ENCODE data around the gene IGSF9. TPM values are rescaled to one million over a fixed set of nuclear protein-coding genes. Genes with fewer than 3 reads are reported as not detected.

IGSF9 gene
- total RNA-seq, 1 experiment from 2014 or later = not detected

DNA sequence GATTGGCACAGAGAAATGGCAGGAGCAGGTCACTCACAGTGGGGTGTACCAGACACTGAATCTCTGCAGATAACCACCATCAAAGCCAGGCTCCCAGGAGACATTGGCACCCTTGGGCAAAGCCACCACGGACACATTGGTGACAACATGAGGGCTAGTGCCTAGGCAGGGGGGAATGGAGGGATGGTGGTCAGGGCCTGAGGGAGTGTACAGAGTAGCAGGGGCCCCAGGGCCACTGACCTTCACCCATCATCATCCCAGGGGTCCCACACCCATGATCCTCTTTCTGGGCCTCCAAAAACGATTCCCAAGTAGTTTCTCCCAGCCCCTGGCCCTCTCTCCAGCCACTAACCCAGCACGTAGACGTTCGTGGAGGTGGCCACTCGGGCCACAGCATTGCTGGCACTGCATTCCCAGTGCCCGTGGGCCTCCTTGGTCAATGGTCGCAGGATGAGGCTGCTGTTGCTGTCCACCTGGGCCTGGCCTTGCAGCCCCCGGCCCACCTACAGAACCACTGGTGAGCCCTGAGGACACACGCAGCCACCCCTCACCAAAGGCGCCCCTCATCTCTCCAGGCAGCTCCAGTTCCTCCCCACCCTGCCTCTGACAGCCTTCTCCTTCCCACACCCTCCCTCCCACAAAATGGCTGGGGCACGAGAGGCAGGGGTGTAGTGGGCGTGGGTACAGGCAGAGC is 14.2 kb downstream of the IGSF9 start:
- Histone ChIP-seq H3K27me3 (ENCODE audit: low read length) (no peaks in the 10 kb centered on the region), H3K9me2 (replicated peaks; ENCODE audit: insufficient read depth, low read length) (no peaks in the 10 kb centered on the region), H3K27ac (ENCODE audit: low read length) (no peak overlapping the region), H3K9me3 (ENCODE audit: low read length) (no peaks in the 10 kb centered on the region), H3K4me2 (ENCODE audit: low read depth, low read length, poor library complexity, severe bottlenecking) (no peak overlapping the region), H3K4me3 (ENCODE audit: low read length) (no peak overlapping the region), H2AFZ (ENCODE audit: low read length) (no peak overlapping the region), H3K9ac (ENCODE audit: low read length) (no peak overlapping the region), H4K20me1 (ENCODE audit: insufficient read depth, low read depth, low read length) (no peaks in the 10 kb centered on the region), H3K79me2 (ENCODE audit: low read length) (no peaks in the 10 kb centered on the region), H3K4me1 (ENCODE audit: low read length) (no peaks in the 10 kb centered on the region), H3K36me3 (ENCODE audit: insufficient read depth, low read length) (no peaks in the 10 kb centered on the region)
- DNase-seq = no peak

DNA sequence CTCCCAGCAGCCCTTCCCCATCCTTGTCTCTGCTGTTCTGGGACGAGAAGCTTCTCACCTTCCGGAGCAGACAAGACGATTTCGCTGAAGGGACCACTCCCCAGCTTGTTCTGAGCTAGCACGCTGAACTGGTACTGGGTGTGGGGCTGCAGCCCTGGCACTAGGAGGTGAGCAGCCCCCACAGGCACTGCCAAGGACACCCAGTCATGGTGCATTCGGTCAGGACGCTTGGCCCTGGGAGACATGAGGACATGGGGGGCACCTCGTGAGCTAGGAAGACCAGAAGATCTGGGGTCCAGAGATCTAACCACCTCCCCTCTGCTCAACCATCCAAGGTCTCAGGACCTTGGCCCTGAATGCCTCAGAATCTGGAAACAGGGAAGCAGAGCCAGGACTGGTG is 14.8 kb downstream of the IGSF9 start:
- H3K9me3 ChIP-seq (ENCODE audit: low read length) = no peaks in the 10 kb centered on the region

DNA sequence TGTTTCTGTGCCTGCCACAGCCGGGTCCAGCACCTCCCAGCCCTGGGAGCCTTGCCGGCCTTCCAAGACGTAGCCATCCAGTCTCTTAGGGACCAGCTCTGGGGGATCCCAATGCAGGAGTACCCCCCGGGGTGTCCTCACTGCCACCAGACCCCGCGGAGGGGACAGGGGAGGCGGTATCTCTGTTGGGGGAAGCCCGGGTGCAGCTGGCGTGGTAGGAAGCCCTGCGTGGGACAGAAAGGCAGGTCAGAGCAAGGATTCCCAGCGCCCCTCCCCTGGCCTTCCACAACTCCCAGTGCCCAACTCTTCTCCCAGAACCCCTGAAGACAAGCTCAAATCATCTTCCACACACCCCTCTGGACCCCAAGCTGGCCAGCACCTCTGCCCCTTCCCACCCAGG is 15.2 kb downstream of the IGSF9 start:
- Histone ChIP-seq H4K20me1 (ENCODE audit: insufficient read depth, low read depth, low read length) (no peaks in the 10 kb centered on the region), H3K79me2 (ENCODE audit: low read length) (peaks cover 1% of the 10 kb centered on the region), H3K9me2 (replicated peaks; ENCODE audit: insufficient read depth, low read length) (no peaks in the 10 kb centered on the region), H3K9me3 (ENCODE audit: low read length) (no peaks in the 10 kb centered on the region), H2AFZ (ENCODE audit: low read length) (no peak overlapping the region), H3K9ac (ENCODE audit: low read length) (no peak overlapping the region), H3K36me3 (ENCODE audit: insufficient read depth, low read length) (no peaks in the 10 kb centered on the region), H3K4me1 (ENCODE audit: low read length) (peaks cover 7% of the 10 kb centered on the region), H3K4me3 (ENCODE audit: low read length) (no peak overlapping the region), H3K4me2 (ENCODE audit: low read depth, low read length, poor library complexity, severe bottlenecking) (no peak overlapping the region), H3K27ac (ENCODE audit: low read length) (no peak overlapping the region), H3K27me3 (ENCODE audit: low read length) (no peaks in the 10 kb centered on the region)
- no peak for DNase-seq

More for the DNA sequence above, 14.8 kb downstream of the IGSF9 start:
- Histone ChIP-seq H4K20me1 (ENCODE audit: insufficient read depth, low read depth, low read length) (no peaks in the 10 kb centered on the region), H2AFZ (ENCODE audit: low read length) (no peak overlapping the region), H3K27ac (ENCODE audit: low read length) (no peak overlapping the region), H3K4me1 (ENCODE audit: low read length) (peaks cover 6% of the 10 kb centered on the region), H3K4me2 (ENCODE audit: low read depth, low read length, poor library complexity, severe bottlenecking) (no peak overlapping the region), H3K36me3 (ENCODE audit: insufficient read depth, low read length) (no peaks in the 10 kb centered on the region), H3K79me2 (ENCODE audit: low read length) (no peaks in the 10 kb centered on the region), H3K27me3 (ENCODE audit: low read length) (no peaks in the 10 kb centered on the region), H3K9me2 (replicated peaks; ENCODE audit: insufficient read depth, low read length) (no peaks in the 10 kb centered on the region), H3K4me3 (ENCODE audit: low read length) (no peak overlapping the region), H3K9ac (ENCODE audit: low read length) (no peak overlapping the region)
- no peak for DNase-seq

DNA sequence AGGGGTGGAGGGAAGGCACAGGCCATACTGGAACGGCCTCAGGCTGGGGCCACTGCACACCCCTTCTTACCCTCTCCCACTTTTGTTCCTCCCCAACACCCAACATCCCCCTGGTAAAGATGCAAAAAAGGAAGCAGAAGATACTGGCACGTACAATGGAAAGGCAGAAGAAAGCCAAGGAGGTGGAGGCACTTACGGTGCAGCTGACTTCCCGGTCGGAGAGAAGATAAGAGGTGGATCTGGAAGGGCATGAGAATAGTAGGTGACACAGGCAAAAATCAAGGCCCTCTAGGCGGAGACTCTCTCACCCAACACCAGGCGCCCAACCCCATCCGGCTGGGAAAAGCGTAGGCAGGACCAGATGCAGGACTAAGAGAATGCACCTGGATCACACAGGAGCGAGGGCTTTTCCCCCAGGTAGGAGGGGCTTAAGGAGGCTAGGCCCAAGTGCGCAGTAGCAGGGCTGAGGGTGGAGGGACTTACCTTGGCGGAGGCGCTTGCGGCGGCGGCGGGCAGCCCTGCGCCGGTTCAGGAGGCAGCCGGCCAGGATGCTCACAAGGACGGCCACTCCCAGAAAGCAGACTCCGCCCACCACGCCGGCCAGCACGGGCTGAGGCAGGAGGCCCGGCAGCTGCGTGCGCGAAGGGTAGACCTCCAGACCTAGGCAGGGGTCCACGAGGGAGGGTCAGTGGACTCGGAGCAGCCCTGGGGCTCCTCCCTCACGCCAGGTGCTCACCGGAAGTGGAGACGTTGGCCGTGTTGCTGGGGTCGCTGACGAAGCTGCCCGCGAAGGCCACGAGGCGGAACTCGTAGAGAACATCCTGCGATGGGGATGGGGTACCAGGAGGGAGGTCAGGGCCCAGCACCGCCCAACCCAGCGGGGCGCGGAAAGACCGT is 16.0 kb downstream of the IGSF9 start:
- Histone ChIP-seq H3K4me1 (ENCODE audit: low read length) (peaks cover 13% of the 10 kb centered on the region), H3K9ac (ENCODE audit: low read length) (no peak overlapping the region), H3K79me2 (ENCODE audit: low read length) (peaks cover 10% of the 10 kb centered on the region), H3K36me3 (ENCODE audit: insufficient read depth, low read length) (no peaks in the 10 kb centered on the region), H3K4me3 (ENCODE audit: low read length) (no peak overlapping the region), H2AFZ (ENCODE audit: low read length) (no peak overlapping the region), H3K9me3 (ENCODE audit: low read length) (no peaks in the 10 kb centered on the region), H3K9me2 (replicated peaks; ENCODE audit: insufficient read depth, low read length) (no peaks in the 10 kb centered on the region), H3K27me3 (ENCODE audit: low read length) (no peaks in the 10 kb centered on the region), H3K27ac (ENCODE audit: low read length) (no peak overlapping the region), H3K4me2 (ENCODE audit: low read depth, low read length, poor library complexity, severe bottlenecking) (no peak overlapping the region), H4K20me1 (ENCODE audit: insufficient read depth, low read depth, low read length) (no peaks in the 10 kb centered on the region; the same call in 1 of the 2 replicates)
- no peak for DNase-seq

DNA sequence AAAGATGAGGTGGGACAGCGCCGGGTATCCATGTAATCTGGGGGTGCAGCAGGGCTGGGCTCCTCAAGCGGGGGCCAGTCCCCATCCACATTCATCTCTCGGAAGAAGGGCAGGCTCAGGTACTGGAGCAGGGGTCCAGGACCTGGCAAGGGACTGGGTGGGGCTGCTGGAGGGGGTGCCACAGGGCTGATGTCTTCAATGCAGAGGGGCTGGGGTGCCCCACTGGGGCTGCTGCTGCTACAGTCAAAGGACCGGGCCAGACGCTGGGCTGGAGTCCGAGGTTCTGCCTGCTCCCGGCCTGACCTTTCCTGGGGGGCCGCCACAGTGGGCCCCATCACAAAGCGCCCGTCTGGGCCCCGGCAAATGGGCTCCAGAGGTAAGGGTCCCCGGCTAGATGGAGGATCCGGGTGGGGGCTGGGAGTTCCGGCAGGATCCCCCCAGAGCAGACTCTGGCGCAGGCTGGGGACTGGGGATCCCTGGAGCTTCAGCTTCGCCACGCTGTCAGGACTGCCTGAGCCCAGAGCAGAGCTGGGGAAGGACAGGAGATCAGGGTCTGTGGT is 16.8 kb downstream of the IGSF9 start:
- peaks cover 18% of the 10 kb centered on the region for H3K4me1 ChIP-seq (ENCODE audit: low read length)
- no peak overlapping the region for H3K4me3 ChIP-seq (ENCODE audit: low read length)
- H3K36me3 ChIP-seq (ENCODE audit: insufficient read depth, low read length) = no peaks in the 10 kb centered on the region
- H3K27ac ChIP-seq (ENCODE audit: low read length) = no peak overlapping the region
- H3K9me2 ChIP-seq (replicated peaks; ENCODE audit: insufficient read depth, low read length) = no peaks in the 10 kb centered on the region
- no peak overlapping the region for H3K4me2 ChIP-seq (ENCODE audit: low read depth, low read length, poor library complexity, severe bottlenecking)
- no peaks in the 10 kb centered on the region for H3K9me3 ChIP-seq (ENCODE audit: low read length)
- H3K79me2 ChIP-seq (ENCODE audit: low read length) = peaks cover 18% of the 10 kb centered on the region
- no peak overlapping the region for H2AFZ ChIP-seq (ENCODE audit: low read length)
- no peak for DNase-seq
- no peaks in the 10 kb centered on the region for H3K27me3 ChIP-seq (ENCODE audit: low read length)
- no peak overlapping the region for H3K9ac ChIP-seq (ENCODE audit: low read length)
- H4K20me1 ChIP-seq (ENCODE audit: insufficient read depth, low read depth, low read length) = peaks cover 4% of the 10 kb centered on the region; the same call in 1 of the 2 replicates

DNA sequence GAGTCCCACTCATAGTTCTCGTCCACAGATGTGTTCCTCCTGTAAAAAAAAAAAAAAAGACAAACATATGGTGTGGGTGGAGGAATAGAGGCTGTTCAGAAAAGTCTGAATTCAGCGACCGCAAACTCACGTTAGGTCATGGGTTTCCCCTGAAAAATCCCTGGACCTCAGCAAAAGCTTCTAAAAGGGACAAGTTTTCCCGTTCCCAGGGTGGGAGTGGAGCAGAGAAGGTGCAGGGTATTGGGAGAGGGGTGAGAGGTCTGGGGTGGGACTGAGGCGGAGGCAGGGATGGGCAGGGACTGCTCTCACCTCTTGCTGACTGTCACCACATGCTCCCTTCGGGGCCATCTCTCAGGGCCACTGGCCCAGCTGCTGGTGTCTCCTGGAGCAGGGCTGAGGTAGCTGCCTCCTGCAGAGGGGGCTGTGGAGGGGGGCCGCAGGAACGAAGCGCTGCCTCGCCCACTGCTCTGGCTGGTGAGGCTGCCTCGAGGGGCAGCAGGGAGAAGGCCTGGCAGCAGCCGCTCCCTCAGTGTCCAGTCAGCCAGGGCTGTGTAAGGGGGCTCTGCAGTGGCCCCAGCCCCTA is 17.5 kb downstream of the IGSF9 start:
- Histone ChIP-seq H2AFZ (ENCODE audit: low read length) (no peak overlapping the region), H3K27ac (ENCODE audit: low read length) (no peak overlapping the region)

DNA sequence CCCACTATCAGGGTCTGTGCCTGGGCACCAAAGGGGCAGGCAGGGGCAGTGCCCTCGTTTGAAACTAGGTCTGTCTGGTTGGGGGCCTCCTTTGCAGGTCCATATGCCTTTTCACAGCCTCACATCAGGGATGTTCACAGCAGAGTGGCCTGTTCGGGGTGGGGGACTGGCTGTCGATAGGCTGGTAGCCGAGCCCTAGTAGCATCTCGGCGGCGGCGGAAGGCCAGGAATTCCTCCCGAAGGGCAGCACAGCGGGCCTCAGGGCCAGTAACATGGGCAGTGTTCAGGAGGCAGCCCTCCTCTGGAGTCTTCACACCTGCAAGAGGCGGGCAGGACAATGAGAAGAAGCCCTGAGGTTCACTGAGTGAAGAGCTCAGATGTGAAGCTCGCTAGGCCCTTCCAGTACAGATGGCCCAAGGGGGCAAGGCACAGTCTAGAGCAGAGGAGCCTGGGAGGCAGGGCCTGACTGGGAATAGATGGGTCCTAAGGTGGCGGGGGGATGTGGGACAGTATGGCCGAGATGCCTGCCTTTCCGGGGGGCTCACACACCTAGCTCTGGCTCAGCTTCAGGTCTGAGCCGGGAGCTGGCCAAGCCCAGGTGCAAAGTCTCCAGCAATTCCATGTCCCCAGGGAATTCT is 18.1 kb downstream of the IGSF9 start:
- Histone ChIP-seq H3K4me3 (ENCODE audit: low read length) (no peak overlapping the region), H3K4me2 (ENCODE audit: low read depth, low read length, poor library complexity, severe bottlenecking) (no peak overlapping the region), H3K9me3 (ENCODE audit: low read length) (no peaks in the 10 kb centered on the region), H3K27me3 (ENCODE audit: low read length) (no peaks in the 10 kb centered on the region), H3K9ac (ENCODE audit: low read length) (no peak overlapping the region), H3K9me2 (replicated peaks; ENCODE audit: insufficient read depth, low read length) (no peaks in the 10 kb centered on the region), H3K27ac (ENCODE audit: low read length) (no peak overlapping the region), H3K36me3 (ENCODE audit: insufficient read depth, low read length) (no peaks in the 10 kb centered on the region), H4K20me1 (ENCODE audit: insufficient read depth, low read depth, low read length) (peaks cover 15% of the 10 kb centered on the region; the same call in 1 of the 2 replicates), H3K79me2 (ENCODE audit: low read length) (peaks cover 30% of the 10 kb centered on the region), H3K4me1 (ENCODE audit: low read length) (peaks cover 31% of the 10 kb centered on the region), H2AFZ (ENCODE audit: low read length) (no peak overlapping the region)
- no peak for DNase-seq

More for the DNA sequence above, 17.5 kb downstream of the IGSF9 start:
- peaks cover 25% of the 10 kb centered on the region for H3K4me1 ChIP-seq (ENCODE audit: low read length)
- DNase-seq = no peak
- no peaks in the 10 kb centered on the region for H3K36me3 ChIP-seq (ENCODE audit: insufficient read depth, low read length)
- no peak overlapping the region for H3K4me3 ChIP-seq (ENCODE audit: low read length)
- no peak overlapping the region for H3K4me2 ChIP-seq (ENCODE audit: low read depth, low read length, poor library complexity, severe bottlenecking)
- no peaks in the 10 kb centered on the region for H3K9me2 ChIP-seq (replicated peaks; ENCODE audit: insufficient read depth, low read length)
- H3K9me3 ChIP-seq (ENCODE audit: low read length) = no peaks in the 10 kb centered on the region
- H3K27me3 ChIP-seq (ENCODE audit: low read length) = no peaks in the 10 kb centered on the region
- H3K79me2 ChIP-seq (ENCODE audit: low read length) = peaks cover 24% of the 10 kb centered on the region
- H4K20me1 ChIP-seq (ENCODE audit: insufficient read depth, low read depth, low read length) = peaks cover 11% of the 10 kb centered on the region; the same call in 1 of the 2 replicates
- H3K9ac ChIP-seq (ENCODE audit: low read length) = no peak overlapping the region

Measured in Karpas-422 (cell line).